Smooth muscle cell (in vitro differentiated cells): Measurements from ENCODE around the gene RBKS. TPM values are rescaled to one million over a fixed set of nuclear protein-coding genes. Genes with fewer than 3 reads are reported as not detected.
"Not testable (repeated sequence)": the region's sequence is repeated elsewhere in the genome, so short reads cannot be mapped to it uniquely, and the experiment has no call there.

ENCODE experiments used
- DNase-seq: peaks from one replicate; lab custom pipeline; 2025; ENCODE audit not compliant: unreplicated experiment; lab: John Stamatoyannopoulos, UW
- H2AFZ ChIP-seq: fragments of 200-600 bp; sonication (generic); 2 replicates; pipeline ENCODE4 v1.6.0; 2016; ENCODE audit warnings: antibody characterized with exemption, low read depth, mild to moderate bottlenecking
- H3F3A ChIP-seq: fragments of 200-600 bp; sonication (generic); 2 replicates; pipeline ENCODE4 v1.6.0; 2017; ENCODE audit warnings: antibody characterized with exemption, low read depth
- H3K27ac ChIP-seq: fragments of 200-600 bp; sonication (generic); 2 replicates; pipeline ENCODE4 v1.5.1; 2016; ENCODE audit warnings: low read depth, mild to moderate bottlenecking
- H3K27me3 ChIP-seq: fragments of 200-600 bp; sonication (generic); 2 replicates; pipeline ENCODE4 v1.6.1; 2016; ENCODE audit warnings: low read depth, mild to moderate bottlenecking
- H3K36me3 ChIP-seq: fragments of 200-600 bp; sonication (generic); 2 replicates; pipeline ENCODE4 v1.5.1; 2016; ENCODE audit warnings: low read depth
- H3K4me1 ChIP-seq: fragments of 200-600 bp; sonication (generic); 2 replicates; pipeline ENCODE4 v1.5.1; 2016; ENCODE audit warnings: low read depth
- H3K4me2 ChIP-seq: fragments of 200-600 bp; sonication (generic); 2 replicates; pipeline ENCODE4 v1.6.0; 2016; ENCODE audit warnings: mild to moderate bottlenecking
- H3K4me3 ChIP-seq: fragments of 200-600 bp; sonication (generic); 2 replicates; pipeline ENCODE4 v1.5.1; 2016; ENCODE audit warnings: mild to moderate bottlenecking
- H3K79me2 ChIP-seq: fragments of 200-600 bp; sonication (generic); 2 replicates; pipeline ENCODE4 v1.6.0; 2016; ENCODE audit warnings: low read depth, mild to moderate bottlenecking
- H3K9ac ChIP-seq: fragments of 200-600 bp; sonication (generic); 2 replicates; pipeline ENCODE4 v1.6.0; 2016; ENCODE audit warnings: low read depth
- H3K9me3 ChIP-seq: fragments of 200-600 bp; sonication (generic); replicated peaks from 2 replicates; pipeline ENCODE4 v1.5.1; 2016; ENCODE audit warnings: low read depth
- H4K20me1 ChIP-seq: fragments of 200-600 bp; sonication (generic); 2 replicates; pipeline ENCODE4 v1.6.0; 2016; ENCODE audit warnings: low read depth
- WGBS: methylation state at CpG from one replicate; pipeline ENCODE4 v1.1.7; 2016; ENCODE audit warnings: low lambda C conversion rate; 5-methylcytosine and 5-hydroxymethylcytosine counted together
- polyA plus RNA-seq: library from polyadenylated mRNA; unstranded; fragments of >200 nt; fragmentation: Nextera tagmentation; extraction: Ambion mirVana; gene quantifications from 2 replicates; pipeline ENCODE4 v1.2.1, GENCODE V29; 2016
- total RNA-seq: library from RNA; depleted of rRNA; stranded (reverse); fragments of >200 nt; gene quantifications from 2 replicates; pipeline ENCODE4 v1.2.3, GENCODE V29; 2014
- TF ChIP-seq, protein P1 (sequence below): fragments of 200-600 bp; sonication (generic); IDR thresholded peaks from 2 replicates; pipeline ENCODE4 v1.5.1; 2017; ENCODE audit warnings: borderline replicate concordance, mild to moderate bottlenecking, antibody characterized with exemption; ENCODE audit not compliant: insufficient read depth, poor library complexity, severe bottlenecking

Gene RBKS
- total and polyA plus RNA-seq, 2 experiments from 2014 or later = 1.0 to 3.3 TPM

DNA sequence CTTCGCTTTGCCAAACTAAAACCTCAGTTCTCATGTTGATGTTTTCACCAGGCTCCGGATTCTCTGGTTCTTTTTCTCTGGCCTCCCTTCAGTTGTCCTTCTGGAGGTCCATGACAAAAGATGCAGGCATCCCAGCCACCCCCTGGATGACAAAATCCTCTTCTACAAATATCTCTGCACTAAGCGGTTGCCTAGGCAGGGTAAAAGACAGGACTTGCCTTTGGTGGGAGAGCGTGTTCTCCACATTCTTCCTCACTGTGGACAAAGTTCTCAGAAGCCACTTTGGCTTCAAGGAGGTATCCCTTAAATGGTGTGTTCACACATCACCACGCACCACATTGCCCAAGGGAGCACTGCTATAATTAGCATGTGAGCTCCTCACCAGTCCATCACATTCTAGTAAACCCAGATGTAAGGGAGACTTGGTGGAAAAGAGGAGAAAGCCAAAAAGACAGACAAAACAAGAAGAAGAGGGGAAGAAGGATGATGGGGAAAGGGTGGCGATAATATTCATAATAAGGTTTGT, 142.3 kb downstream of the RBKS start:
- TF ChIP-seq, protein P1, sequence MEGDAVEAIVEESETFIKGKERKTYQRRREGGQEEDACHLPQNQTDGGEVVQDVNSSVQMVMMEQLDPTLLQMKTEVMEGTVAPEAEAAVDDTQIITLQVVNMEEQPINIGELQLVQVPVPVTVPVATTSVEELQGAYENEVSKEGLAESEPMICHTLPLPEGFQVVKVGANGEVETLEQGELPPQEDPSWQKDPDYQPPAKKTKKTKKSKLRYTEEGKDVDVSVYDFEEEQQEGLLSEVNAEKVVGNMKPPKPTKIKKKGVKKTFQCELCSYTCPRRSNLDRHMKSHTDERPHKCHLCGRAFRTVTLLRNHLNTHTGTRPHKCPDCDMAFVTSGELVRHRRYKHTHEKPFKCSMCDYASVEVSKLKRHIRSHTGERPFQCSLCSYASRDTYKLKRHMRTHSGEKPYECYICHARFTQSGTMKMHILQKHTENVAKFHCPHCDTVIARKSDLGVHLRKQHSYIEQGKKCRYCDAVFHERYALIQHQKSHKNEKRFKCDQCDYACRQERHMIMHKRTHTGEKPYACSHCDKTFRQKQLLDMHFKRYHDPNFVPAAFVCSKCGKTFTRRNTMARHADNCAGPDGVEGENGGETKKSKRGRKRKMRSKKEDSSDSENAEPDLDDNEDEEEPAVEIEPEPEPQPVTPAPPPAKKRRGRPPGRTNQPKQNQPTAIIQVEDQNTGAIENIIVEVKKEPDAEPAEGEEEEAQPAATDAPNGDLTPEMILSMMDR = no peak
- no peak overlapping the region for H3K27ac ChIP-seq
- peaks cover 10% of the 10 kb centered on the region for H3K4me1 ChIP-seq
- H3K36me3 ChIP-seq = no peaks in the 10 kb centered on the region
- no peaks in the 10 kb centered on the region for H3F3A ChIP-seq
- H3K4me2 ChIP-seq = no peak overlapping the region
- no peaks in the 10 kb centered on the region for H4K20me1 ChIP-seq
- WGBS = 93% methylated on average over 6 of the region's 6 CpGs
- H3K4me3 ChIP-seq = no peak overlapping the region
- no peak overlapping the region for H2AFZ ChIP-seq
- no peaks in the 10 kb centered on the region for H3K27me3 ChIP-seq
- no peaks in the 10 kb centered on the region for H3K79me2 ChIP-seq
- peaks cover 3% of the 10 kb centered on the region for H3K9me3 ChIP-seq
- no peak for DNase-seq
- no peak overlapping the region for H3K9ac ChIP-seq

GRCh38 chr2:27746325-27746724, 143.9 kb downstream of the RBKS start:
- TF ChIP-seq, protein P1 = no peak
- Histone ChIP-seq H3K79me2 (no peaks in the 10 kb centered on the region), H3K4me1 (no peaks in the 10 kb centered on the region), H3K4me3 (no peak overlapping the region), H3K27me3 (no peaks in the 10 kb centered on the region), H3K9ac (no peak overlapping the region), H4K20me1 (no peaks in the 10 kb centered on the region), H3K9me3 (peaks cover 3% of the 10 kb centered on the region), H3K36me3 (no peaks in the 10 kb centered on the region), H2AFZ (no peak overlapping the region), H3F3A (no peaks in the 10 kb centered on the region), H3K4me2 (no peak overlapping the region), H3K27ac (no peak overlapping the region)
- DNase-seq = no peak
- WGBS = 95% methylated on average over 2 of the region's 2 CpGs

- H3K36me3 ChIP-seq, H3K27ac ChIP-seq, H3K9me3 ChIP-seq, H3K4me3 ChIP-seq, H3K79me2 ChIP-seq, H3F3A ChIP-seq, H3K9ac ChIP-seq, H2AFZ ChIP-seq, H4K20me1 ChIP-seq, H3K27me3 ChIP-seq, H3K4me2 ChIP-seq, H3K4me1 ChIP-seq, DNase-seq: not testable (repeated sequence)
Observed at GRCh38 chr2:27745494-27745893, 144.7 kb downstream of the RBKS start.

GRCh38 chr2:27742571-27742970, 147.6 kb downstream of the RBKS start:
- Histone ChIP-seq H3K4me2 (no peak overlapping the region), H3K36me3 (no peaks in the 10 kb centered on the region), H3K4me1 (no peaks in the 10 kb centered on the region), H3K79me2 (no peaks in the 10 kb centered on the region), H4K20me1 (no peaks in the 10 kb centered on the region), H3K27ac (no peak overlapping the region), H2AFZ (no peak overlapping the region), H3K9me3 (no peaks in the 10 kb centered on the region), H3F3A (peaks cover 7% of the 10 kb centered on the region), H3K4me3 (no peak overlapping the region), H3K27me3 (no peaks in the 10 kb centered on the region), H3K9ac (no peak overlapping the region)
- TF ChIP-seq, protein P1 = no peak
- WGBS = 95% methylated on average over 9 of the region's 9 CpGs
- no peak for DNase-seq
